HG02970 (cell line): ENCODE measurements around the gene SCUBE1.

Experiments used
- ATAC-seq: cut with Tn5 transposase; IDR thresholded peaks from one replicate; pipeline ENCODE4 v1.9.1; 2021; ENCODE audit warnings: mild to moderate bottlenecking, moderate library complexity, moderate number of reproducible peaks; ENCODE audit not compliant: unreplicated experiment, low FRiP score

Gene SCUBE1

GRCh38 chr22:43330178-43331068, 12.7 kb downstream of the SCUBE1 start:
- no peak for ATAC-seq

- ATAC-seq = no peak
These were observed 14.1 kb downstream of the SCUBE1 start for GRCh38 chr22:43329061-43329460.

GRCh38 chr22:43327157-43327438, 16.1 kb downstream of the SCUBE1 start:
- ATAC-seq = no peak

- ATAC-seq = no peak
These were observed 16.6 kb downstream of the SCUBE1 start for GRCh38 chr22:43326331-43327156.

GRCh38 chr22:43325176-43325575, 18.0 kb downstream of the SCUBE1 start:
- ATAC-seq = no peak

GRCh38 chr22:43320943-43321900, 21.9 kb downstream of the SCUBE1 start:
- ATAC-seq = no peak

- ATAC-seq = no peak
These were observed 23.3 kb downstream of the SCUBE1 start for GRCh38 chr22:43319661-43320486.

- ATAC-seq = no peak
These were observed 25.9 kb downstream of the SCUBE1 start for GRCh38 chr22:43317239-43317638.

- ATAC-seq = no peak
These were observed 27.4 kb downstream of the SCUBE1 start for GRCh38 chr22:43315687-43316217.

GRCh38 chr22:43314611-43315010, 28.6 kb downstream of the SCUBE1 start:
- ATAC-seq = no peak

- ATAC-seq = no peak
These were observed 29.2 kb downstream of the SCUBE1 start for GRCh38 chr22:43313890-43314474.

GRCh38 chr22:43313244-43313889, 29.8 kb downstream of the SCUBE1 start:
- ATAC-seq = no peak

GRCh38 chr22:43312608-43313007, 30.6 kb downstream of the SCUBE1 start:
- ATAC-seq = no peak

GRCh38 chr22:43310798-43311197, 32.4 kb downstream of the SCUBE1 start:
- ATAC-seq = no peak

- no peak for ATAC-seq
These were observed 32.9 kb downstream of the SCUBE1 start for GRCh38 chr22:43310311-43310710.

- ATAC-seq = no peak
These were observed 34.3 kb downstream of the SCUBE1 start for GRCh38 chr22:43308836-43309235.

- no peak for ATAC-seq
These were observed 34.9 kb downstream of the SCUBE1 start for GRCh38 chr22:43308060-43308830.

GRCh38 chr22:43305806-43306205, 37.4 kb downstream of the SCUBE1 start:
- no peak for ATAC-seq
